ENCODE measurements around the gene PPM1B. TPM values are rescaled to one million over a fixed set of nuclear protein-coding genes. Genes with fewer than 3 reads are reported as not detected.

PPM1B gene
- total and polyA plus RNA-seq, 2 of the 13 experiments (the other 11 are each of a cell fraction or from before 2014, with no cell fraction given), result 24.4 to 25.0 TPM

GRCh38 chr2:44167908-44168680, 581 bp upstream of the PPM1B start (continued):
- 0 out of 2 replicates have a peak, but pooled peaks have one; percentile 49 for TF ChIP-seq KLF13 (CRISPR knock-in tag; IDR thresholded peaks at IDR 0.05)
- peak; percentile 27; the same call in 1 of the 2 replicates for TF ChIP-seq KLF15 (CRISPR knock-in tag; IDR thresholded peaks at IDR 0.05; ENCODE audit: borderline replicate concordance)
- TF ChIP-seq GFI1 (CRISPR knock-in tag; IDR thresholded peaks at IDR 0.05; ENCODE audit: borderline replicate concordance), result peak; percentile 54; the same call in 1 of the 2 replicates
- 0 out of 2 replicates have a peak, but pooled peaks have one; percentile 72 for TF ChIP-seq IRF1 (CRISPR knock-in tag; IDR thresholded peaks at IDR 0.05; ENCODE audit: low read depth)
- TF ChIP-seq CTCF (CRISPR knock-in tag; IDR thresholded peaks at IDR 0.05), result no peak
- peak; percentile 64; the same call in 1 of the 2 replicates for TF ChIP-seq ZNF670 (CRISPR knock-in tag; IDR thresholded peaks at IDR 0.05; ENCODE audit: borderline replicate concordance)
- no peak for TF ChIP-seq NCOA1 (CRISPR knock-in tag; IDR thresholded peaks at IDR 0.05)
- no peak for TF ChIP-seq ZNF446 (CRISPR knock-in tag; IDR thresholded peaks at IDR 0.05)
- no peak for TF ChIP-seq ZFAT (CRISPR knock-in tag; conservative IDR thresholded peaks at IDR 0.05)
- TF ChIP-seq ZNF292 (CRISPR knock-in tag; IDR thresholded peaks at IDR 0.05; ENCODE audit: borderline replicate concordance, low read depth), result peak; percentile 54; the same call in 1 of the 2 replicates
- 0 out of 2 replicates have a peak, but pooled peaks have one; percentile 45 for TF ChIP-seq ZNF276 (CRISPR knock-in tag; IDR thresholded peaks at IDR 0.05; ENCODE audit: low read depth)
- 0 out of 2 replicates have a peak, but pooled peaks have one; percentile 73 for TF ChIP-seq ZNF224 (CRISPR knock-in tag; IDR thresholded peaks at IDR 0.05)
- TF ChIP-seq SYNCRIP (IDR thresholded peaks at IDR 0.05; ENCODE audit: insufficient read depth, low read depth, low read length), result no peak
- TF ChIP-seq DNMT1 (CRISPR knock-in tag; IDR thresholded peaks at IDR 0.05), result no peak
- no peak; the same call in none of the 2 replicates for TF ChIP-seq ZNF775 (CRISPR knock-in tag; IDR thresholded peaks at IDR 0.05; ENCODE audit: borderline replicate concordance)
- TF ChIP-seq ZNF841 (CRISPR knock-in tag; IDR thresholded peaks at IDR 0.05; ENCODE audit: borderline replicate concordance), result no peak
- no peak; the same call in 1 of the 2 replicates for TF ChIP-seq ZNF577 (CRISPR knock-in tag; IDR thresholded peaks at IDR 0.05; ENCODE audit: borderline replicate concordance, low read depth)
- TF ChIP-seq MXD1 (CRISPR knock-in tag; IDR thresholded peaks at IDR 0.05), result 0 out of 2 replicates have a peak, but pooled peaks have one; percentile 16
- TF ChIP-seq ZNF878 (CRISPR knock-in tag; IDR thresholded peaks at IDR 0.05), result peak; percentile 78
- TF ChIP-seq SALL2 (CRISPR knock-in tag; IDR thresholded peaks at IDR 0.05), result no peak
- TF ChIP-seq ZNF317 (CRISPR knock-in tag; IDR thresholded peaks at IDR 0.05), result 0 out of 2 replicates have a peak, but pooled peaks have one; percentile 5
